Raji (cell line): Measurements from ENCODE around the gene CBX8.

Experiments used
- POLR2A ChIP-seq: IDR thresholded peaks from 2 replicates; pipeline ENCODE4 v1.6.1; 2011; ENCODE audit warnings: low read depth, low read length, control low read depth; ENCODE audit not compliant: insufficient read depth

Gene CBX8

DNA sequence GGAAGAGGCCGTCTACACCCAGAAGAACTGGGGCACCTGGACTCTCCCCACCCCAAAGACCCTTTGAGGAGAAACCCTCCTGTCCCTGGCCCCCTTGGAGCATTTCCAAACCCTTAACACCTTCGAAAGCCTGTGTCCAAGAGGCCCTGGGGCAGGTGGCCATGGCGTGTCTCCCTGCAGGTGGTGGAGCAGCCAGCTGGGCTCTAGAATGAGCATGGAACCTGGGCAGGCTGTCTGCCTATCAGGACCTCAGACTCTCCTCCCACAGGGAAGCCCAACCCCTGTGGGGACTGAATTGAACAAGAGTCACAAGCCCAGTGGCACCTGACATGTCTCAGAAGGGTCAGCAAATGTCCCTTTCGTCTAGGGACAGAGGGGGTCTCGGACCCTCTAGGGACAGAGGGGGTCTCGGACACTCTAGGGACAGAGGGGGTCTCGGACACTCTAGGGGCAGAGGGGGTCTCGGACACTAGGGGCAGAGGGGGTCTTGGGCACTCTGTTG is 33.9 kb upstream of the CBX8 start:
- TF ChIP-seq POLR2A = no peak

DNA sequence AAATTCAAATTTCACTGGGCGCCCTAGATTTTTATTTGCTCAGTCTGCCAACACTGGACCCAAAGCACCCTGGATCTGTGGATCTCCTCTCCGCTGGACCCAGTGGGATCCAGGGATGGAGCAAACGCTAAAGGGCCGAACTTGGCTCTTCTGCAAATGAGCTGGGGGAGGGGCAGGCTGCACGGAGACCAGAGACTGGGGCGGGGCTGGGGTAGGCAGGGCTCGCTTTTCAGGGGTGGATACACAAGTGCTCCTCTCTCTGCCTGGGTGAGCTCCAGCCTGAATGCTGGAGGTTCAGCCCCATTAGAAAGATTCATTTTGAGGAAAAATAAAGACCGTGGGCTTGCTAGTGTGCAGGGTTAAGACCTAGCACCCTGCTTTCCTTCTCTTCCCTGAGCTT is 33.4 kb upstream of the CBX8 start:
- TF ChIP-seq POLR2A = no peak

DNA sequence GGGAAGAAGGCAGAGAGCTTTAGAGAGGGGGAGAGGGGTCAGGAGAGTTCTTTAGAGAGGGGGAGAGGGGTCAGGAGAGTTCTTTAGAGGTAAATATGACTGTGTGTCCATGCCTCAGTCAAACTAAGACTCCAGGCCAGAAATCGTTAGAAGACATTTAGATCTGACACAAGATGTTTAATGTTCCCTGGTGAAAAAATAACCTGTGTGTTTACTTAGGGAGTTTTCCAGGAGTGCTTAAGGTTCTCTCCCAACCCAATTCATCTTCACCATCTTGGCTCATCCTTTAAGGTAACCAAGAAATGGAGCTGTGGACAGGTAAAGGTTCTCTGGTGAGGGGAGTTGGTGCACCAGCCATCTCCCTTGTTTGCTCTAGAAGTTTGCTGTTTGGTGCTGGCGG is 32.6 kb upstream of the CBX8 start:
- no peak for TF ChIP-seq POLR2A

- no peak for TF ChIP-seq POLR2A
Observed at GRCh38 chr17:79829004-79829403, 32.1 kb upstream of the CBX8 start.

DNA sequence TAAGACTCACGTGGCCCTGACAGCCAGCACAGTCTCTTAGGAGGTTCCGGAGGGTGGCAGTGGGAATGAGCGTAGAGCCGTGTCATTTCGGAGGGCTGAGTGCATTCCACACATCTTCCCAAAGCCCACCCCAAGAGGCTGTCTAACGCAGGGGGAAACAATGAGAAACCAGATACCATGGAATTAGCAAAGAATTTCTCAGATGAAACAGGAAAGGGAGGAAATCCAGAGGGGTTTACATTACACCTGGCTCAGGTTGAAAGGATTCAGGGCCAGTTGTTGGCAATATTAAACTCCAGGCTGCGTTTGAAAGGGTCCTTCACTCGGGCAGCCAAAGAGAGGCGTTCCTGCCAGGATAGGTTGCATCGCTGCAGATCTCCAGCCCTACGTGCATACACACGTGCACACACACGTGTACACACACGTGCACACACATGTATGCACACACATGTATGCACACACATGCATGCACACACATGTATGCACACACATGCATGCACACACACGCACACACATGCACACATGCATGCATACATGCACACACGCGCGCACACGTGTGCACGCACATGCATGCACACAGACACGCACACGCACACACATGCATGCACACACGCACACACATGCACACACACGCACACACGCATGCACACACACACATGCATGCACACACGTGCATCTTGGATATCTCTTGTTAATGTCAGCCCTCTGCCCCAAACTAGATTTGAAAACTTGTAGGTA is 30.1 kb upstream of the CBX8 start:
- TF ChIP-seq POLR2A = no peak

DNA sequence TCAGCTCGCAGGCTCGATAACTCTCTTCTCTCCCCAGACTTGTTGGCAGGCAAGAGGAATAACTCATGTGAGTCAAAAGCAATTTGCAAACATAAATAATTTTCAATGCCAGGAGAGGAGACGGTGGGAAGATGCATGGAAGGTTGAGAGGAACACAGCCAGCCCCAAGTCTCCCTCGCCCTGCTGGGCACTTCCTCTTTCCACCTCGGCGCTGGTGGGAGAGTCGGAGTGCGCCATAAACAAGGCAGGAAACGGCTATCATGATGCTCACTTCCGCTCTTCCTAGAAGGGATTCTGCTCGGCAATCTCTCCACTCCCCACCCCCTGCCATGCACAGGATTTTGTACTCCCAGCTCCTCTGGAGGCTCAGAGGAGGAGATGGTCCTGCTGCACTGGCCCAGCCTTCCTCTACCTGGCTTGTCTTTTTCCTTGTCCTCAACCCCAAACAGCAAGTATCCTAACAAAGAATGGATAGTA is 29.4 kb upstream of the CBX8 start:
- TF ChIP-seq POLR2A = no peak

GRCh38 chr17:79825580-79825921 is 28.7 kb upstream of the CBX8 start:
- TF ChIP-seq POLR2A = no peak

GRCh38 chr17:79824893-79825579 is 28.2 kb upstream of the CBX8 start:
- TF ChIP-seq POLR2A = no peak

GRCh38 chr17:79824234-79824633 is 27.4 kb upstream of the CBX8 start:
- TF ChIP-seq POLR2A = no peak

GRCh38 chr17:79822583-79823124 is 25.8 kb upstream of the CBX8 start:
- TF ChIP-seq POLR2A = no peak

DNA sequence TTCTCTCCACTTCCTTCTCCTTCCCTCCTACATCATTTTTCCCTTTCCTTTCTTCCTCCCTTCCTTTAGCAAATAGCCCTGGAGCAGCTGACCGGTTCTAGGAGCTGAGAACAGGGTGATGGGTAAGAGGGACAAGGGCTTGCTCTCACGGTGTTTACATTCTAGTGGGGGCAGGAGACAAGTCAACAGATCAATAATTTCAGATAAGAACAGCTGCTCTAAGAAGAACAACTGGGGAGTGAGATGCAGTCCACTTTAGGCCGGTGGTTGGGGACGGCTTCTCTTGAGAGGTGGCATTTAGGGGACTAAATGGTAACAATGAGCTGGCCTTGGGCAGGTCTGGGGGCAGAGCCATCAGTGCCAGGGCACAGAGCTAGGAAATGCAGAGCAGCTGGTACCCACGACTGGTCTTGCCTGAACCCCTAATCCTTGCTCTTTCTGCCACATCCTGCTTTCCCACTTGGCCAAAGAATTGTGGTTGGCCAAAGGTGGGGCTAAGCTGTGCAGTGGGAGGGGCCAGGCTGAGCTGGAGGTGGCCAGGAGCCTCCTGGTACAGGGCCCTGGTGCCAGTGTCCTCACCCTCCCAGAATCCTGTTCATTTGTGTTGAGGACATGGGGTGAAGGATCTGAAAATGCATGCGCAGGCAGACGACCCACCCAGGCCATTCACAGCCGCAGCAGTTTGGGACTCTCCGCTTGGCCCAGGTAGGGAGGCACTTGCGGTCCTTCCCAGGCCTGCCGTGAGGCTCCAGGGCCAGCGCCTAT is 24.6 kb upstream of the CBX8 start:
- no peak for TF ChIP-seq POLR2A

- no peak for TF ChIP-seq POLR2A
Observed at GRCh38 chr17:79820959-79821330, 24.1 kb upstream of the CBX8 start.

GRCh38 chr17:79819534-79820276 is 22.8 kb upstream of the CBX8 start:
- no peak for TF ChIP-seq POLR2A

- TF ChIP-seq POLR2A = no peak
Observed at GRCh38 chr17:79819085-79819484, 22.2 kb upstream of the CBX8 start.
